IMR-90 (cell line): Measurements from ENCODE around the gene CTNND2. TPM values are rescaled to one million over a fixed set of nuclear protein-coding genes. Genes with fewer than 3 reads are reported as not detected.

Experiments used
- ATAC-seq: fragments of 200-7000 bp; cut with Tn5 transposase; 2 replicates; pipeline ENCODE4 v1.9.1; 2020; ENCODE audit warnings: low read depth, mild to moderate bottlenecking, moderate library complexity
- BruUV-seq: library from RNA; stranded (reverse); fragments of 400-500 nt; replicated peaks from 2 replicates; lab custom pipeline; 2021; lab: Mats Ljungman, UMichigan
- CTCF ChIA-PET: fragments of 300-600 bp; formaldehyde crosslinking; extraction: SDS; loops from one replicate; lab custom pipeline; 2021; ENCODE audit warnings: antibody characterized with exemption; lab: Yijun Ruan, JAX
- POLR2A ChIA-PET: fragments of 300-600 bp; sonication (Branson Sonifier 250); formaldehyde crosslinking; loops from one replicate; lab custom pipeline; 2022; ENCODE audit warnings: antibody characterized with exemption; ENCODE audit not compliant: unreplicated experiment; lab: Charles Lee
- DNase-seq: peaks from one replicate; pipeline ENCODE4 v3.0.0; 2013
- H2AFZ ChIP-seq: replicated peaks from 2 replicates; pipeline ENCODE3; 2013; ENCODE audit warnings: low read length, mild to moderate bottlenecking; ENCODE audit not compliant: poor library complexity
- H2AK5ac ChIP-seq: 2 replicates; pipeline ENCODE4 v1.6.1; 2013; ENCODE audit warnings: low read depth, low read length, inconsistent platforms
- H2AK9ac ChIP-seq: replicated peaks from 2 replicates; pipeline ENCODE3; 2013; ENCODE audit warnings: mild to moderate bottlenecking, low read depth, low read length, moderate library complexity; ENCODE audit not compliant: poor library complexity
- H2BK120ac ChIP-seq: 2 replicates; pipeline ENCODE4 v1.6.1; 2013; ENCODE audit warnings: low read depth, low read length, inconsistent platforms
- H2BK15ac ChIP-seq: 3 replicates; pipeline ENCODE4 v1.6.1; 2013; ENCODE audit warnings: low read depth, low read length, inconsistent platforms
- H2BK20ac ChIP-seq: 2 replicates; pipeline ENCODE4 v1.6.1; 2013; ENCODE audit warnings: low read depth, mild to moderate bottlenecking, inconsistent platforms, low read length, moderate library complexity
- H2BK5ac ChIP-seq: 2 replicates; pipeline ENCODE4 v1.6.1; 2013; ENCODE audit warnings: mild to moderate bottlenecking, low read depth, low read length, inconsistent platforms; ENCODE audit not compliant: poor library complexity, severe bottlenecking
- H3K14ac ChIP-seq: replicated peaks from 2 replicates; pipeline ENCODE4 v1.6.1; 2013; ENCODE audit warnings: low read depth, low read length, inconsistent platforms
- H3K18ac ChIP-seq: 2 replicates; pipeline ENCODE4 v1.6.1; 2013; ENCODE audit warnings: low read depth, low read length, control low read depth
- H3K23ac ChIP-seq: 2 replicates; pipeline ENCODE4 v1.6.1; 2013; ENCODE audit warnings: low read depth, low read length, inconsistent platforms
- H3K27ac ChIP-seq: 2 replicates; pipeline ENCODE4 v1.5.1; 2013; ENCODE audit warnings: mild to moderate bottlenecking, control low read depth, low read length; ENCODE audit not compliant: insufficient read depth
- H3K27me3 ChIP-seq: 2 replicates; pipeline ENCODE4 v1.6.1; 2013; ENCODE audit warnings: low read length; ENCODE audit not compliant: control insufficient read depth, insufficient read depth
- H3K36me3 ChIP-seq: 2 replicates; pipeline ENCODE4 v1.6.1; 2013; ENCODE audit warnings: low read length, mixed read lengths; ENCODE audit not compliant: control insufficient read depth, insufficient read depth
- H3K4ac ChIP-seq: 2 replicates; pipeline ENCODE4 v1.6.1; 2013; ENCODE audit warnings: low read depth, low read length, inconsistent platforms
- H3K4me1 ChIP-seq: 2 replicates; pipeline ENCODE4 v1.6.1; 2013; ENCODE audit warnings: low read length, mixed read lengths; ENCODE audit not compliant: control insufficient read depth, insufficient read depth
- H3K4me2 ChIP-seq: 2 replicates; pipeline ENCODE4 v1.6.1; 2013; ENCODE audit warnings: low read depth, mild to moderate bottlenecking, control low read depth, low read length, moderate library complexity
- H3K4me3 ChIP-seq: 2 replicates; pipeline ENCODE4 v1.5.1; 2013; ENCODE audit warnings: low read depth, mild to moderate bottlenecking, control low read depth, low read length, moderate library complexity; ENCODE audit not compliant: insufficient read depth
- H3K56ac ChIP-seq: 2 replicates; pipeline ENCODE4 v1.6.1; 2013; ENCODE audit warnings: low read length, inconsistent platforms; ENCODE audit not compliant: insufficient read depth; ENCODE audit errors: extremely low read depth
- H3K79me1 ChIP-seq, 2 experiments: 2 replicates each; pipeline ENCODE4 v1.6.1; 2013; ENCODE audit warnings: low read length in 2 of 2, inconsistent platforms in 1 of 2, low read depth in 1 of 2
- H3K9ac ChIP-seq: 2 replicates; pipeline ENCODE4 v1.6.1; 2013; ENCODE audit warnings: low read depth, low read length, control low read depth
- H3K9me1 ChIP-seq: 2 replicates; pipeline ENCODE4 v1.6.1; 2013; ENCODE audit warnings: low read length, inconsistent platforms; ENCODE audit not compliant: insufficient read depth
- H3K9me3 ChIP-seq: 2 replicates; pipeline ENCODE4 v1.6.1; 2013; ENCODE audit warnings: low read length; ENCODE audit not compliant: control insufficient read depth, insufficient read depth
- H4K20me1 ChIP-seq: 2 replicates; pipeline ENCODE4 v1.6.1; 2013; ENCODE audit warnings: low read length, inconsistent platforms; ENCODE audit not compliant: insufficient read depth
- H4K5ac ChIP-seq: 2 replicates; pipeline ENCODE4 v1.6.1; 2013; ENCODE audit warnings: mild to moderate bottlenecking, low read depth, low read length, control low read depth
- H4K8ac ChIP-seq, 2 experiments: 2 replicates each; pipeline ENCODE4 v1.6.1; 2013; ENCODE audit warnings: low read depth in 2 of 2, low read length in 2 of 2, control low read depth in 1 of 2, inconsistent platforms in 1 of 2
- H4K91ac ChIP-seq: 2 replicates; pipeline ENCODE4 v1.6.1; 2013; ENCODE audit warnings: low read depth, low read length, inconsistent platforms; ENCODE audit not compliant: insufficient read depth
- BHLHE40 ChIP-seq: fragments of 150-350 bp; IDR thresholded peaks from 2 replicates; pipeline ENCODE4 v1.6.1; 2016; ENCODE audit warnings: mild to moderate bottlenecking, low read depth, low read length
- CEBPB ChIP-seq: IDR thresholded peaks from 2 replicates; pipeline ENCODE4 v1.6.1; 2012; ENCODE audit warnings: low read depth, low read length, improper control_type of control experiment
- CHD1 ChIP-seq: IDR thresholded peaks from 2 replicates; pipeline ENCODE4 v1.6.1; 2012; ENCODE audit warnings: low read depth, low read length, improper control_type of control experiment
- FOS ChIP-seq: fragments of 150-350 bp; IDR thresholded peaks from 2 replicates; pipeline ENCODE4 v1.6.1; 2016; ENCODE audit warnings: low read depth, low read length
- NFE2L2 ChIP-seq: fragments of 150-350 bp; IDR thresholded peaks from 2 replicates; pipeline ENCODE4 v1.6.1; 2016; ENCODE audit warnings: low read depth, mild to moderate bottlenecking, low read length
- POLR2A ChIP-seq: IDR thresholded peaks from 2 replicates; pipeline ENCODE4 v1.6.1; 2012; ENCODE audit warnings: mild to moderate bottlenecking, low read depth, low read length
- RAD21 ChIP-seq: IDR thresholded peaks from 2 replicates; pipeline ENCODE4 v1.6.1; 2012; ENCODE audit warnings: low read length, improper control_type of control experiment
- RCOR1 ChIP-seq: IDR thresholded peaks from 2 replicates; pipeline ENCODE4 v1.6.1; 2012; ENCODE audit warnings: mild to moderate bottlenecking, low read length, improper control_type of control experiment; ENCODE audit not compliant: insufficient replicate concordance
- RFX5 ChIP-seq: IDR thresholded peaks from 2 replicates; pipeline ENCODE4 v1.8.0; 2012; ENCODE audit warnings: low read depth, mild to moderate bottlenecking, low read length, moderate library complexity
- SMC3 ChIP-seq: fragments of 150-350 bp; IDR thresholded peaks from 2 replicates; pipeline ENCODE4 v1.6.1; 2016; ENCODE audit warnings: low read depth, mild to moderate bottlenecking, antibody characterized with exemption, low read length, moderate library complexity
- WGBS, 2 experiments: methylation state at CpG; one replicate each; pipeline versions ENCODE4 v1.1.5 to v1.1.7; 2013; ENCODE audit warnings: missing lambda C conversion rate in 2 of 2; ENCODE audit not compliant: insufficient read length in 1 of 2; ENCODE audit errors: extremely low coverage in 2 of 2; 5-methylcytosine and 5-hydroxymethylcytosine counted together
- dilution Hi-C: fragments of 300-500 bp; cut with HindIII; formaldehyde crosslinking; loops from one replicate; pipeline ENCODE4 v1.14.3; 2018; ENCODE audit warnings: low sequenced_read_pairs; ENCODE audit not compliant: unreplicated experiment
- in situ Hi-C: fragments of 300-500 bp; cut with MboI; formaldehyde crosslinking; loops from 3 replicates; pipeline ENCODE4 v1.14.3; 2019; ENCODE audit warnings: low sequenced_read_pairs, inconsistent platforms, mixed read lengths
- intact Hi-C: fragments of 100-400 bp; cut with micrococcal nuclease; formaldehyde crosslinking; loops from 2 replicates; pipeline ENCODE4 v1.10.0; 2022
- polyA plus RNA-seq, 3 experiments: library from polyadenylated mRNA; depleted of rRNA; stranded (reverse); fragments of >200 nt; gene quantifications; 2 replicates each; pipeline ENCODE4 v1.2.3, GENCODE V29; 2012; ENCODE audit warnings: low replicate concordance in 1 of 3
- total RNA-seq: library from RNA; depleted of rRNA; stranded (reverse); fragments of >200 nt; gene quantifications from 2 replicates; pipeline ENCODE4 v1.2.3, GENCODE V29; 2012
- TF ChIP-seq, protein P1 (sequence below): conservative IDR thresholded peaks from 2 replicates; pipeline ENCODE4 v1.5.1; 2012; ENCODE audit warnings: mild to moderate bottlenecking, low read depth, low read length, improper control_type of control experiment

Gene CTNND2
- total and polyA plus RNA-seq, 2 of the 4 experiments (the other 2 are of a cell fraction): not detected

DNA sequence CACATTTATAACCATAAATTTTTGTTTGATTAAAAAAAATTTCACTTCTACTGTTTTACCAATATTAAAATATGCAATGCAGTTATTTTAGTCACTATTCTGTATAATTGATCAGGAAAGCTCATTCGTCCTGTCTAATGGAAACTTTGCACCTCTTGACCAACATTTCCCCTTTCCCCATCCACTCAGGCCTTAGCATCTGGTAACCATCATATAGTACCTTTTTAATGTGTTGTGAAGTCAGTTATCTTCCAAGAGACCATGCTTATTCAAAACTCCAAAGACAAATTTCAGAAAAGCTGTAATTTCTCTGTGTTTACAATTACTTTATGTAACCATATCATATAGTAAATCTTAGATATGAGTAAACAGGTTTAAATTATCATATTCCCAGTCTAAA, 145.9 kb downstream of the CTNND2 start:
- Histone ChIP-seq H2BK15ac (no peak overlapping the region), H2AK9ac (no peak overlapping the region), H2BK120ac (no peak overlapping the region), H3K4ac (no peak overlapping the region), H4K8ac (no peak overlapping the region), H3K4me3 (no peak overlapping the region), H2AFZ (no peak overlapping the region), H3K9ac (no peak overlapping the region), H3K27ac (no peak overlapping the region), H4K91ac (no peak overlapping the region), H3K9me3 (no peaks in the 10 kb centered on the region), H3K9me1 (no peaks in the 10 kb centered on the region), H2AK5ac (no peak overlapping the region), H3K4me2 (no peak overlapping the region), H3K56ac (no peak overlapping the region), H2BK5ac (no peak overlapping the region), H3K23ac (no peak overlapping the region), H3K4me1 (no peaks in the 10 kb centered on the region), H2BK20ac (no peak overlapping the region), H3K18ac (no peak overlapping the region), H3K79me1 (no peaks in the 10 kb centered on the region), H3K36me3 (no peaks in the 10 kb centered on the region), H4K20me1 (no peaks in the 10 kb centered on the region), H3K27me3 (no peaks in the 10 kb centered on the region), H3K14ac (no peak overlapping the region), H4K5ac (no peak overlapping the region)
- dilution Hi-C loops: no loop called here
- ATAC-seq: no peak
- no CpG with 5 or more reads among the region's 1 CpG for WGBS, 2 experiments
- intact Hi-C loops: no loop called here
- ChIA-PET CTCF (no interaction called here), POLR2A (no interaction called here)
- no peak for DNase-seq
- TF ChIP-seq RFX5 (no peak), CHD1 (no peak), SMC3 (no peak), POLR2A (no peak), BHLHE40 (no peak), RCOR1 (no peak), NFE2L2 (no peak), FOS (no peak), CEBPB (no peak), RAD21 (no peak)
- TF ChIP-seq, protein P1, sequence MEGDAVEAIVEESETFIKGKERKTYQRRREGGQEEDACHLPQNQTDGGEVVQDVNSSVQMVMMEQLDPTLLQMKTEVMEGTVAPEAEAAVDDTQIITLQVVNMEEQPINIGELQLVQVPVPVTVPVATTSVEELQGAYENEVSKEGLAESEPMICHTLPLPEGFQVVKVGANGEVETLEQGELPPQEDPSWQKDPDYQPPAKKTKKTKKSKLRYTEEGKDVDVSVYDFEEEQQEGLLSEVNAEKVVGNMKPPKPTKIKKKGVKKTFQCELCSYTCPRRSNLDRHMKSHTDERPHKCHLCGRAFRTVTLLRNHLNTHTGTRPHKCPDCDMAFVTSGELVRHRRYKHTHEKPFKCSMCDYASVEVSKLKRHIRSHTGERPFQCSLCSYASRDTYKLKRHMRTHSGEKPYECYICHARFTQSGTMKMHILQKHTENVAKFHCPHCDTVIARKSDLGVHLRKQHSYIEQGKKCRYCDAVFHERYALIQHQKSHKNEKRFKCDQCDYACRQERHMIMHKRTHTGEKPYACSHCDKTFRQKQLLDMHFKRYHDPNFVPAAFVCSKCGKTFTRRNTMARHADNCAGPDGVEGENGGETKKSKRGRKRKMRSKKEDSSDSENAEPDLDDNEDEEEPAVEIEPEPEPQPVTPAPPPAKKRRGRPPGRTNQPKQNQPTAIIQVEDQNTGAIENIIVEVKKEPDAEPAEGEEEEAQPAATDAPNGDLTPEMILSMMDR: no peak
- no TSS peak for BruUV-seq
- in situ Hi-C loops: no loop called here
